Smooth muscle cell (in vitro differentiated cells): ENCODE results near the gene MCTP1. TPM values are rescaled to one million over a fixed set of nuclear protein-coding genes. Genes with fewer than 3 reads are reported as not detected.

ENCODE experiments used
- DNase-seq: peaks from one replicate; lab custom pipeline; 2025; ENCODE audit not compliant: unreplicated experiment; lab: John Stamatoyannopoulos, UW
- H2AFZ ChIP-seq: fragments of 200-600 bp; sonication (generic); 2 replicates; pipeline ENCODE4 v1.6.0; 2016; ENCODE audit warnings: antibody characterized with exemption, low read depth, mild to moderate bottlenecking
- H3F3A ChIP-seq: fragments of 200-600 bp; sonication (generic); 2 replicates; pipeline ENCODE4 v1.6.0; 2017; ENCODE audit warnings: antibody characterized with exemption, low read depth
- H3K27ac ChIP-seq: fragments of 200-600 bp; sonication (generic); 2 replicates; pipeline ENCODE4 v1.5.1; 2016; ENCODE audit warnings: low read depth, mild to moderate bottlenecking
- H3K27me3 ChIP-seq: fragments of 200-600 bp; sonication (generic); 2 replicates; pipeline ENCODE4 v1.6.1; 2016; ENCODE audit warnings: low read depth, mild to moderate bottlenecking
- H3K36me3 ChIP-seq: fragments of 200-600 bp; sonication (generic); 2 replicates; pipeline ENCODE4 v1.5.1; 2016; ENCODE audit warnings: low read depth
- H3K4me1 ChIP-seq: fragments of 200-600 bp; sonication (generic); 2 replicates; pipeline ENCODE4 v1.5.1; 2016; ENCODE audit warnings: low read depth
- H3K4me2 ChIP-seq: fragments of 200-600 bp; sonication (generic); 2 replicates; pipeline ENCODE4 v1.6.0; 2016; ENCODE audit warnings: mild to moderate bottlenecking
- H3K4me3 ChIP-seq: fragments of 200-600 bp; sonication (generic); 2 replicates; pipeline ENCODE4 v1.5.1; 2016; ENCODE audit warnings: mild to moderate bottlenecking
- H3K79me2 ChIP-seq: fragments of 200-600 bp; sonication (generic); 2 replicates; pipeline ENCODE4 v1.6.0; 2016; ENCODE audit warnings: low read depth, mild to moderate bottlenecking
- H3K9ac ChIP-seq: fragments of 200-600 bp; sonication (generic); 2 replicates; pipeline ENCODE4 v1.6.0; 2016; ENCODE audit warnings: low read depth
- H3K9me3 ChIP-seq: fragments of 200-600 bp; sonication (generic); replicated peaks from 2 replicates; pipeline ENCODE4 v1.5.1; 2016; ENCODE audit warnings: low read depth
- H4K20me1 ChIP-seq: fragments of 200-600 bp; sonication (generic); 2 replicates; pipeline ENCODE4 v1.6.0; 2016; ENCODE audit warnings: low read depth
- WGBS: methylation state at CpG from one replicate; pipeline ENCODE4 v1.1.7; 2016; ENCODE audit warnings: low lambda C conversion rate; 5-methylcytosine and 5-hydroxymethylcytosine counted together
- polyA plus RNA-seq: library from polyadenylated mRNA; unstranded; fragments of >200 nt; fragmentation: Nextera tagmentation; extraction: Ambion mirVana; gene quantifications from 2 replicates; pipeline ENCODE4 v1.2.1, GENCODE V29; 2016
- total RNA-seq: library from RNA; depleted of rRNA; stranded (reverse); fragments of >200 nt; gene quantifications from 2 replicates; pipeline ENCODE4 v1.2.3, GENCODE V29; 2014
- TF ChIP-seq, protein P1 (sequence below): fragments of 200-600 bp; sonication (generic); IDR thresholded peaks from 2 replicates; pipeline ENCODE4 v1.5.1; 2017; ENCODE audit warnings: borderline replicate concordance, mild to moderate bottlenecking, antibody characterized with exemption; ENCODE audit not compliant: insufficient read depth, poor library complexity, severe bottlenecking

The MCTP1 gene
- total and polyA plus RNA-seq, 2 experiments from 2014 or later = 1.1 to 4.8 TPM

DNA sequence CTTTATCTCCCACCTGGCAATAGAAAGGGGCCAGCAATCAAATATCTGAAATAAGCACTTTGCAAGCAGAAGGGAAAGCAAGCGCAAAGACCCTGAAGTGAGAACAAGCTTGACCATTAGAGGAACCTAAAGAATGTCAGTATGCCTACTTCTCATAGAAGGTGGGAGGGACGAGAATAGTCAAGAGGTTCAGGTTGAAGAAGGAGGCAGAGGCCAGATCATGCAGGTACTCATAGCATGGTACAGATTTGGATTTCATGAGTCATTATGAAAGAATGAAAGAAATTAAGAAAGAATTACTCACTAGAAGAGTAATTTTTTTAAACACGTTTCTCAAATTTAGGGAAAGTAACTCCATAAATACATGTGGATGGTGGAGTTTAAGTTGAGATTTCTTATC lies 33.7 kb downstream of the MCTP1 start:
- H3K27ac ChIP-seq = no peak overlapping the region
- no peaks in the 10 kb centered on the region for H3K9me3 ChIP-seq
- TF ChIP-seq, protein P1, sequence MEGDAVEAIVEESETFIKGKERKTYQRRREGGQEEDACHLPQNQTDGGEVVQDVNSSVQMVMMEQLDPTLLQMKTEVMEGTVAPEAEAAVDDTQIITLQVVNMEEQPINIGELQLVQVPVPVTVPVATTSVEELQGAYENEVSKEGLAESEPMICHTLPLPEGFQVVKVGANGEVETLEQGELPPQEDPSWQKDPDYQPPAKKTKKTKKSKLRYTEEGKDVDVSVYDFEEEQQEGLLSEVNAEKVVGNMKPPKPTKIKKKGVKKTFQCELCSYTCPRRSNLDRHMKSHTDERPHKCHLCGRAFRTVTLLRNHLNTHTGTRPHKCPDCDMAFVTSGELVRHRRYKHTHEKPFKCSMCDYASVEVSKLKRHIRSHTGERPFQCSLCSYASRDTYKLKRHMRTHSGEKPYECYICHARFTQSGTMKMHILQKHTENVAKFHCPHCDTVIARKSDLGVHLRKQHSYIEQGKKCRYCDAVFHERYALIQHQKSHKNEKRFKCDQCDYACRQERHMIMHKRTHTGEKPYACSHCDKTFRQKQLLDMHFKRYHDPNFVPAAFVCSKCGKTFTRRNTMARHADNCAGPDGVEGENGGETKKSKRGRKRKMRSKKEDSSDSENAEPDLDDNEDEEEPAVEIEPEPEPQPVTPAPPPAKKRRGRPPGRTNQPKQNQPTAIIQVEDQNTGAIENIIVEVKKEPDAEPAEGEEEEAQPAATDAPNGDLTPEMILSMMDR = no peak
- no peaks in the 10 kb centered on the region for H4K20me1 ChIP-seq
- H3K27me3 ChIP-seq = no peaks in the 10 kb centered on the region
- DNase-seq = no peak
- H3K4me2 ChIP-seq = no peak overlapping the region
- 81% methylated on average over 3 of the region's 3 CpGs for WGBS
- no peak overlapping the region for H2AFZ ChIP-seq
- H3K36me3 ChIP-seq = no peaks in the 10 kb centered on the region
- H3K9ac ChIP-seq = no peak overlapping the region
- no peaks in the 10 kb centered on the region for H3F3A ChIP-seq
- H3K4me3 ChIP-seq = no peak overlapping the region
- no peaks in the 10 kb centered on the region for H3K79me2 ChIP-seq
- no peaks in the 10 kb centered on the region for H3K4me1 ChIP-seq

DNA sequence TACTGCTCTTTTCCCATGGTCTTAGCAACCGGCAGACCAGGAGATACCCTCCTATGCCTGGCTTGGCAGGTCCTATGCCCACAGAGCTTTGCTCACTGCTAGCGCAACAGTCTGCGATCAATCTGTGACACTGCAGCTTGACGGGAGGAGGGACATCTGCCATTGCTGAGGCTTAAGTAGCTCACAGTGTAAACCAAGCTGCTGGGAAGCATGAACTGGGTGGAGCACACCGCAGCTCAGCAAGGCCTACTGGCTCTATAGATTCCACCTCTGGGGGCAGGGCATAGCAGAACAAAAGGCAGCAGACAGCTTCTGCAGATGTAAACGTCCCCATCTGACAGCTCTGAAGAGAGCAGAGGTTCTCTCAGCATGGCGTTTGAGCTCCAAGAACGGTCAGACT lies 40.4 kb downstream of the MCTP1 start:
- TF ChIP-seq, protein P1 = no peak
- Histone ChIP-seq H2AFZ (no peak overlapping the region), H3K4me1 (no peaks in the 10 kb centered on the region), H4K20me1 (no peaks in the 10 kb centered on the region), H3K27me3 (no peaks in the 10 kb centered on the region), H3K79me2 (no peaks in the 10 kb centered on the region), H3K4me3 (no peak overlapping the region), H3K9me3 (no peaks in the 10 kb centered on the region), H3K9ac (no peak overlapping the region), H3K4me2 (no peak overlapping the region), H3F3A (no peaks in the 10 kb centered on the region), H3K27ac (no peak overlapping the region), H3K36me3 (no peaks in the 10 kb centered on the region)
- WGBS = 80% methylated on average over 8 of the region's 8 CpGs
- DNase-seq = no peak

DNA sequence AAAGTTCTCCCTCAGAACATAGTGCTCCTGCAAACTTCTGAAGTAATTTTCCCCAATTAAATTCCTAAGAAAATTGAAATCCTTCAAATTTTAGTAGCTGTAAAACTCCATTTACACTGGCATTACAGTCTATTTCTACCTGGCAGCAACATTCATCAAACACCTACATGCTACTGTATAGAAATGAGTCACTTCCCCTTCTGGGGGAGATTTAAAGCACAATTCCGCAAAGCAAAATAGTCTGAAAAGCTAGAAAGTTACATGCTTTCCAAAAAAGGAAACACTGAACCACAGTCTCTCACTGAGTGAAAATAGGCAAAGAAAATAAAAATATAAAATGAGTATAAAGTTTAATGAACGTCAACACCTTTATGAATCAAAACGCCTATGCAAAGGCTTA lies 43.3 kb downstream of the MCTP1 start:
- Histone ChIP-seq H3K4me1 (no peaks in the 10 kb centered on the region), H3K27me3 (no peaks in the 10 kb centered on the region), H3F3A (no peaks in the 10 kb centered on the region), H3K4me3 (no peak overlapping the region), H3K9ac (no peak overlapping the region), H3K27ac (no peak overlapping the region), H3K9me3 (no peaks in the 10 kb centered on the region), H3K4me2 (no peak overlapping the region), H3K79me2 (no peaks in the 10 kb centered on the region), H2AFZ (no peak overlapping the region), H3K36me3 (no peaks in the 10 kb centered on the region), H4K20me1 (no peaks in the 10 kb centered on the region)
- WGBS = 75% methylated on average over 3 of the region's 3 CpGs
- DNase-seq = no peak
- TF ChIP-seq, protein P1 = no peak

GRCh38 chr5:95241161-95241560 lies 43.7 kb downstream of the MCTP1 start:
- no peak overlapping the region for H3K4me3 ChIP-seq
- H3K4me1 ChIP-seq = no peaks in the 10 kb centered on the region
- TF ChIP-seq, protein P1 = no peak
- no peak overlapping the region for H3K27ac ChIP-seq
- no peaks in the 10 kb centered on the region for H3K36me3 ChIP-seq
- no peaks in the 10 kb centered on the region for H3F3A ChIP-seq
- no peaks in the 10 kb centered on the region for H3K9me3 ChIP-seq
- no peak for DNase-seq
- no peaks in the 10 kb centered on the region for H3K27me3 ChIP-seq
- no peak overlapping the region for H2AFZ ChIP-seq
- H3K79me2 ChIP-seq = no peaks in the 10 kb centered on the region
- no peaks in the 10 kb centered on the region for H4K20me1 ChIP-seq
- no peak overlapping the region for H3K4me2 ChIP-seq
- no peak overlapping the region for H3K9ac ChIP-seq
